Endothelial cell of umbilical vein (primary cell): ENCODE results near the gene MCC. TPM values are rescaled to one million over a fixed set of nuclear protein-coding genes. Genes with fewer than 3 reads are reported as not detected.

Experiments used
- BruUV-seq: library from RNA; stranded (reverse); fragments of 400-500 nt; replicated peaks from 2 replicates; lab custom pipeline; 2021; lab: Mats Ljungman, UMichigan
- CTCF ChIA-PET: fragments of 300-600, 350-600 bp; sonication (Branson Sonifier 250); formaldehyde crosslinking; loops from one replicate; lab custom pipeline; 2021; ENCODE audit warnings: antibody characterized with exemption, inconsistent platforms; lab: Charles Lee
- POLR2A ChIA-PET: fragments of 300-600, 350-600 bp; sonication (Branson Sonifier 250); formaldehyde crosslinking; loops from one replicate; lab custom pipeline; 2021; ENCODE audit warnings: antibody characterized with exemption, inconsistent platforms; lab: Charles Lee
- DNase-seq: peaks from one replicate; pipeline ENCODE4 v3.0.0-alpha.2; 2011; ENCODE audit warnings: low read depth, low spot score
- FAIRE-seq: peaks from 2 replicates; lab custom pipeline; 2011; peaks lifted over from hg19 to GRCh38; lab: Jason Lieb, UNC
- H2AFZ ChIP-seq: 2 replicates; pipeline ENCODE4 v1.6.0; 2012; ENCODE audit warnings: low read depth, low read length, control low read depth, inconsistent platforms
- H3K27ac ChIP-seq: 2 replicates; pipeline ENCODE4 v1.5.1; 2011; ENCODE audit warnings: low read depth, mild to moderate bottlenecking, control low read depth, low read length, moderate library complexity; ENCODE audit not compliant: insufficient read depth
- H3K27me3 ChIP-seq, 2 experiments: 2 replicates each; pipeline versions ENCODE4 v1.6.0 to v1.6.1; 2011; ENCODE audit warnings: low read length in 2 of 2, mixed read lengths in 1 of 2; ENCODE audit not compliant: control insufficient read depth in 2 of 2, insufficient read depth in 2 of 2
- H3K36me3 ChIP-seq, 2 experiments: 2 replicates in 1 of 2; 3 replicates in 1 of 2; pipeline ENCODE4 v1.5.1; 2011; ENCODE audit warnings: low read length in 2 of 2, mild to moderate bottlenecking in 1 of 2, moderate library complexity in 1 of 2; ENCODE audit not compliant: control insufficient read depth in 2 of 2, insufficient read depth in 2 of 2; ENCODE audit errors: extremely low read depth in 1 of 2
- H3K4me1 ChIP-seq: 3 replicates; pipeline ENCODE4 v1.5.1; 2011; ENCODE audit warnings: mild to moderate bottlenecking, low read length; ENCODE audit not compliant: control insufficient read depth, insufficient read depth; ENCODE audit errors: extremely low read depth
- H3K4me2 ChIP-seq: 2 replicates; pipeline ENCODE4 v1.6.1; 2011; ENCODE audit warnings: low read length, control low read depth, mixed read lengths; ENCODE audit not compliant: insufficient read depth
- H3K4me3 ChIP-seq, 3 experiments: fragments of 200-600 bp in 1 of 3; sonication (generic), shearing (Covaris generic) in 1 of 3; replicated peaks in 1 of 3; 2 replicates each; pipeline ENCODE4 v1.5.1; 2011 to 2016; ENCODE audit warnings: control low read depth in 3 of 3, low read length in 3 of 3, mild to moderate bottlenecking in 2 of 3, inconsistent platforms in 1 of 3, low read depth in 1 of 3, moderate library complexity in 1 of 3; ENCODE audit not compliant: insufficient read depth in 1 of 3
- H3K79me2 ChIP-seq: 2 replicates; pipeline ENCODE4 v1.6.0; 2012; ENCODE audit warnings: low read length, inconsistent platforms; ENCODE audit not compliant: control insufficient read depth, insufficient read depth
- H3K9ac ChIP-seq: replicated peaks from 2 replicates; pipeline ENCODE3; 2011; ENCODE audit warnings: low read length, control low read depth; ENCODE audit not compliant: insufficient read depth; ENCODE audit errors: extremely low read depth
- H3K9me1 ChIP-seq: replicated peaks from 3 replicates; pipeline ENCODE4 v1.6.0; 2011; ENCODE audit warnings: mild to moderate bottlenecking, low read length; ENCODE audit not compliant: control insufficient read depth, insufficient read depth; ENCODE audit errors: extremely low read depth
- H3K9me3 ChIP-seq: replicated peaks from 2 replicates; pipeline ENCODE4 v1.5.1; 2012; ENCODE audit warnings: low read length, inconsistent platforms; ENCODE audit not compliant: control insufficient read depth, insufficient read depth
- H4K20me1 ChIP-seq: replicated peaks from 2 replicates; pipeline ENCODE3; 2011; ENCODE audit warnings: mild to moderate bottlenecking, low read length; ENCODE audit not compliant: control insufficient read depth, insufficient read depth; ENCODE audit errors: extremely low read depth
- EZH2 ChIP-seq: IDR thresholded peaks from 2 replicates; pipeline ENCODE4 v1.6.1; 2012; ENCODE audit warnings: borderline replicate concordance, low read depth, mild to moderate bottlenecking, moderate library complexity, low read length, inconsistent platforms; ENCODE audit not compliant: severe bottlenecking
- FOS ChIP-seq: IDR thresholded peaks from 2 replicates; pipeline ENCODE4 v1.6.1; 2011; ENCODE audit warnings: mild to moderate bottlenecking, low read length, moderate library complexity, borderline replicate concordance; ENCODE audit not compliant: insufficient read depth
- GATA2 ChIP-seq: IDR thresholded peaks from 2 replicates; pipeline ENCODE4 v1.7.0; 2011; ENCODE audit warnings: low read depth, mild to moderate bottlenecking, moderate library complexity, mixed read lengths, low read length; ENCODE audit not compliant: insufficient read length, insufficient read depth
- JUN ChIP-seq: IDR thresholded peaks from 2 replicates; pipeline ENCODE4 v1.6.1; 2011; ENCODE audit warnings: borderline replicate concordance, low read depth; ENCODE audit not compliant: insufficient read length, insufficient read depth
- MYC ChIP-seq: IDR thresholded peaks from one replicate; pipeline ENCODE4 v1.6.1; 2011; ENCODE audit warnings: mild to moderate bottlenecking, low read depth, low read length
- POLR2A ChIP-seq: IDR thresholded peaks from 2 replicates; pipeline ENCODE4 v1.6.1; 2012; ENCODE audit warnings: low read depth, mild to moderate bottlenecking, control low read depth, low read length
- dilution Hi-C: fragments of 300-500 bp; cut with MboI; formaldehyde crosslinking; loops from one replicate; pipeline ENCODE4 v1.15.0; 2019; ENCODE audit warnings: low sequenced_read_pairs; ENCODE audit not compliant: extremely low pct_ligation_motif_present
- intact Hi-C: fragments of 100-400 bp; cut with micrococcal nuclease; formaldehyde crosslinking; loops from one replicate; pipeline ENCODE4 v1.10.0; 2022
- polyA plus RNA-seq, 4 experiments: library from polyadenylated mRNA; depleted of rRNA in 3 of 4; stranded (reverse) in 3 of 4; unstranded in 1 of 4; fragments of >200 nt; gene quantifications; 2 replicates each; pipeline versions ENCODE4 v1.2.1 to v1.2.3, GENCODE V29; 2011 to 2012; ENCODE audit warnings: missing spikeins in 1 of 4
- total RNA-seq: library from RNA; stranded (reverse); gene quantifications from 2 replicates; pipeline ENCODE4 v1.2.3, GENCODE V29; 2021
- TF ChIP-seq, protein P1 (sequence below): IDR thresholded peaks from 2 replicates; pipeline ENCODE4 v1.6.1; 2011; ENCODE audit not compliant: insufficient read depth, insufficient read length
- TF ChIP-seq, protein P2 (sequence below), 2 donors: IDR thresholded peaks; 1 replicate in 1 of 2; 2 replicates in 1 of 2; pipeline ENCODE4 v1.5.1; 2011; ENCODE audit warnings: low read length in 2 of 2, mild to moderate bottlenecking in 2 of 2, moderate library complexity in 2 of 2, control low read depth in 1 of 2, inconsistent platforms in 1 of 2, low read depth in 1 of 2; ENCODE audit not compliant: insufficient read depth in 1 of 2; ENCODE audit errors: extremely low read depth in 1 of 2

MCC gene
- total and polyA plus RNA-seq, 2 donors (not counting 3 experiments of a cell fraction or from before 2014, with no cell fraction given): 6.9 to 27.5 TPM

DNA sequence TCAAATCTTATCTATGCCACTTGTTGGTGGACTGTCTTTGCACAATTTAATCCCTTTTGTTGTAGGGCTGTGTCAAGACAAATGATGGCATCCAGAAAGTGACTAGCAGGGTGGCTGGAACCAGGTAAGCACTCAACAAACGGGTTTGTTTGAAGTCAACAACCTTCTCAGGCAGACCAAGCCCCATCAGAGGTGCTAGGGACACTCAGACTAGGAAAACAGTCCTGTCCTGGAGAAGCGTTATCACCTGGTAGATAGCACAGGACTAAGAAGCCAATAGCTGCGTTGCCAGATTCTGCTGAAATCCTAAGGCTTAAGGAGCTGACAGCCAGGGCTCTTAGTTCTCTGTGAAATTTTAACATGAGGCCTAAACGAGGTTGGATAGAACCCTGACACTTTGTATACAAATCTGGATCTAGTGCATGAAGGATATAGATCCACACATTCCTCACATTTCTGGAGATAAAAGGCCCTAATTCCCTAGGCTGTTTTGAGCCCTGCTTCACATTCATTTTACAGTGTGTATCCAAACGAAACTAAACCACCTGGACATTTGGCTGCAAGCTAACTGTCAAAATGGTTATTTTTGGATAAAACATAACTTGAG, 331.9 kb downstream of the MCC start:
- Histone ChIP-seq H3K4me2 (no peak overlapping the region), H3K9me3 (no peaks in the 10 kb centered on the region), H3K4me1 (no peaks in the 10 kb centered on the region), H3K27ac (no peak overlapping the region), H3K36me3 (no peaks in the 10 kb centered on the region), H4K20me1 (no peaks in the 10 kb centered on the region), H3K9ac (no peak overlapping the region), H3K4me3 (no peak overlapping the region), H2AFZ (no peak overlapping the region), H3K27me3 (no peaks in the 10 kb centered on the region), H3K9me1 (no peaks in the 10 kb centered on the region), H3K79me2 (no peaks in the 10 kb centered on the region)
- ChIA-PET CTCF (no interaction called here), POLR2A (no interaction called here)
- FAIRE-seq: no peak
- dilution Hi-C loops (no loop called here), intact Hi-C loops (no loop called here)
- BruUV-seq: no TSS peak
- TF ChIP-seq, protein P1, sequence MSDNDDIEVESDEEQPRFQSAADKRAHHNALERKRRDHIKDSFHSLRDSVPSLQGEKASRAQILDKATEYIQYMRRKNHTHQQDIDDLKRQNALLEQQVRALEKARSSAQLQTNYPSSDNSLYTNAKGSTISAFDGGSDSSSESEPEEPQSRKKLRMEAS: no peak
- TF ChIP-seq POLR2A (no peak), MYC (no peak), FOS (no peak), EZH2 (no peak), JUN (no peak), GATA2 (no peak)
- TF ChIP-seq, protein P2, sequence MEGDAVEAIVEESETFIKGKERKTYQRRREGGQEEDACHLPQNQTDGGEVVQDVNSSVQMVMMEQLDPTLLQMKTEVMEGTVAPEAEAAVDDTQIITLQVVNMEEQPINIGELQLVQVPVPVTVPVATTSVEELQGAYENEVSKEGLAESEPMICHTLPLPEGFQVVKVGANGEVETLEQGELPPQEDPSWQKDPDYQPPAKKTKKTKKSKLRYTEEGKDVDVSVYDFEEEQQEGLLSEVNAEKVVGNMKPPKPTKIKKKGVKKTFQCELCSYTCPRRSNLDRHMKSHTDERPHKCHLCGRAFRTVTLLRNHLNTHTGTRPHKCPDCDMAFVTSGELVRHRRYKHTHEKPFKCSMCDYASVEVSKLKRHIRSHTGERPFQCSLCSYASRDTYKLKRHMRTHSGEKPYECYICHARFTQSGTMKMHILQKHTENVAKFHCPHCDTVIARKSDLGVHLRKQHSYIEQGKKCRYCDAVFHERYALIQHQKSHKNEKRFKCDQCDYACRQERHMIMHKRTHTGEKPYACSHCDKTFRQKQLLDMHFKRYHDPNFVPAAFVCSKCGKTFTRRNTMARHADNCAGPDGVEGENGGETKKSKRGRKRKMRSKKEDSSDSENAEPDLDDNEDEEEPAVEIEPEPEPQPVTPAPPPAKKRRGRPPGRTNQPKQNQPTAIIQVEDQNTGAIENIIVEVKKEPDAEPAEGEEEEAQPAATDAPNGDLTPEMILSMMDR (IDR thresholded peaks at IDR 0.05; ENCODE audit: extremely low read depth in 1 of 2, insufficient read depth in 1 of 2, low read depth in 1 of 2, low read length in 2 of 2): no peak
- DNase-seq: no peak
